Liver (tissue), 3 donors: Measurements from ENCODE around the gene PKMYT1.
A peak's percentile ranks its signal among the peaks of the same experiment; 100 is the strongest.

ENCODE experiments used
- EGR1 ChIP-seq, 2 donors: IDR thresholded peaks; 2 replicates each; pipeline ENCODE4 v1.6.1; 2016 to 2018; ENCODE audit warnings: antibody characterized with exemption in 2 of 2, low read depth in 2 of 2
- FOXA1 ChIP-seq: IDR thresholded peaks from 2 replicates; pipeline ENCODE4 v1.6.1; 2016; ENCODE audit warnings: antibody characterized with exemption
- GABPA ChIP-seq, 2 donors: IDR thresholded peaks in 1 of 2; conservative IDR thresholded peaks in 1 of 2; 2 replicates each; pipeline ENCODE4 v1.6.1; 2016; ENCODE audit warnings: antibody characterized with exemption in 2 of 2, mild to moderate bottlenecking in 1 of 2, moderate library complexity in 1 of 2
- HNF4A ChIP-seq, 2 donors: conservative IDR thresholded peaks; 2 replicates each; pipeline ENCODE4 v1.6.1; 2016; ENCODE audit warnings: antibody characterized with exemption in 2 of 2, mild to moderate bottlenecking in 2 of 2
- RAD21 ChIP-seq, 2 donors: IDR thresholded peaks; 2 replicates each; pipeline ENCODE4 v1.6.1; 2016; ENCODE audit warnings: antibody characterized with exemption in 2 of 2, mild to moderate bottlenecking in 2 of 2
- RXRA ChIP-seq, 2 donors: IDR thresholded peaks; 2 replicates each; pipeline ENCODE4 v1.6.1; 2017 to 2018; ENCODE audit warnings: antibody characterized with exemption in 2 of 2, mild to moderate bottlenecking in 1 of 2
- SP1 ChIP-seq: IDR thresholded peaks from 2 replicates; pipeline ENCODE4 v1.6.1; 2018; ENCODE audit warnings: antibody characterized with exemption, mild to moderate bottlenecking
- TAF1 ChIP-seq: conservative IDR thresholded peaks from 2 replicates; pipeline ENCODE4 v1.6.1; 2016; ENCODE audit warnings: antibody characterized with exemption, mild to moderate bottlenecking
- YY1 ChIP-seq: IDR thresholded peaks from 2 replicates; pipeline ENCODE4 v1.6.1; 2016; ENCODE audit warnings: antibody characterized with exemption, mild to moderate bottlenecking
- TF ChIP-seq, protein P1 (sequence below): fragments of 150-350 bp; IDR thresholded peaks from 2 replicates; pipeline ENCODE4 v1.5.1; 2017; ENCODE audit warnings: improper control_type of control experiment, low read depth, low read length; ENCODE audit not compliant: missing input control
- TF ChIP-seq, protein P2 (sequence below): IDR thresholded peaks from 2 replicates; pipeline ENCODE4 v1.6.1; 2016; ENCODE audit warnings: antibody characterized with exemption
- TF ChIP-seq, protein P3 (sequence below): IDR thresholded peaks from 2 replicates; pipeline ENCODE4 v1.6.1; 2016; ENCODE audit warnings: antibody characterized with exemption
- TF ChIP-seq, protein P4 (sequence below): IDR thresholded peaks from 2 replicates; pipeline ENCODE4 v1.6.1; 2016; ENCODE audit warnings: antibody characterized with exemption, mild to moderate bottlenecking
- TF ChIP-seq, protein P5 (sequence below): IDR thresholded peaks from 2 replicates; pipeline ENCODE4 v1.6.1; 2016; ENCODE audit warnings: antibody characterized with exemption
- donor health status: healthy.
- donor health status: healthy.

DNA sequence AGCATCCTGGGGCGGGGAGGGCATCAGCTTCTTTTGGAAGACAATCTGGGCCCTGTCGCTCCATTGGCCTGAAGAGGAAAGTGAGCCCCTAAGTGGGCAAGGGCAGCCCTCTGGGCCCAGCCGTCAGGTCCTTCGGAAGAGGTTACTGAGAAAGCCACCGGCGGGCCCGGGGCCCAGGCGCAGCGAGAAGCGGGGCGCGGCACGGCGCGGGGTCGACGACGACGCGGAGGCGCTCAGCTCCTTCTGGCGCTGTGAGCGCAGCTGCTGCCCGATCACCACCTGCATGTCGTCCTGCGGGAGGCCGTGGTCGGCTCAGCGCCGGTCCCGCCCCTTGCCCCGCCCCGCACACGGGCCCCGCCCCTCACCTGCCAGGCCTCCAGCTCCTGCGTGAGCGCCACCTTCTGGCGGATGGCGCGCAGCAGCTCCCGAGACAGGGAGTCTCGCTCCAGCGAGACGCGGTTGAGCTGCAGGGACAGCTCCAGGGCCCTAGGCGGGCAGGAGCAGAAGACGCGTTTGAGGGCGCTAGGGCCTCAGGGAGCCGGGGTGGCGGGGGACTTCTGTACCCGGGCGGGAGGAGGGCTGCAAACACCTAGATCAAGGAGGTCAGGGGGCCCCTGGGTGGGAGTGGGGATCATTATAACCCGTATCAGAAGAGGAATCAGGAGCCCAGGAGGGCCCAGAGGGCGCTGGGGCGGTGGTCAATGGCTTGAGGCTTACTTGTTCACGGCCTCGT is 47.9 kb upstream of the PKMYT1 start:
- TF ChIP-seq RXRA (IDR thresholded peaks at IDR 0.05), result no peak
- TF ChIP-seq, protein P1, sequence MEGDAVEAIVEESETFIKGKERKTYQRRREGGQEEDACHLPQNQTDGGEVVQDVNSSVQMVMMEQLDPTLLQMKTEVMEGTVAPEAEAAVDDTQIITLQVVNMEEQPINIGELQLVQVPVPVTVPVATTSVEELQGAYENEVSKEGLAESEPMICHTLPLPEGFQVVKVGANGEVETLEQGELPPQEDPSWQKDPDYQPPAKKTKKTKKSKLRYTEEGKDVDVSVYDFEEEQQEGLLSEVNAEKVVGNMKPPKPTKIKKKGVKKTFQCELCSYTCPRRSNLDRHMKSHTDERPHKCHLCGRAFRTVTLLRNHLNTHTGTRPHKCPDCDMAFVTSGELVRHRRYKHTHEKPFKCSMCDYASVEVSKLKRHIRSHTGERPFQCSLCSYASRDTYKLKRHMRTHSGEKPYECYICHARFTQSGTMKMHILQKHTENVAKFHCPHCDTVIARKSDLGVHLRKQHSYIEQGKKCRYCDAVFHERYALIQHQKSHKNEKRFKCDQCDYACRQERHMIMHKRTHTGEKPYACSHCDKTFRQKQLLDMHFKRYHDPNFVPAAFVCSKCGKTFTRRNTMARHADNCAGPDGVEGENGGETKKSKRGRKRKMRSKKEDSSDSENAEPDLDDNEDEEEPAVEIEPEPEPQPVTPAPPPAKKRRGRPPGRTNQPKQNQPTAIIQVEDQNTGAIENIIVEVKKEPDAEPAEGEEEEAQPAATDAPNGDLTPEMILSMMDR, result peak; percentile 72
- TF ChIP-seq YY1, result no peak
- TF ChIP-seq TAF1, result no peak
- TF ChIP-seq, protein P2, sequence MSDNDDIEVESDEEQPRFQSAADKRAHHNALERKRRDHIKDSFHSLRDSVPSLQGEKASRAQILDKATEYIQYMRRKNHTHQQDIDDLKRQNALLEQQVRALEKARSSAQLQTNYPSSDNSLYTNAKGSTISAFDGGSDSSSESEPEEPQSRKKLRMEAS, result no peak
- TF ChIP-seq HNF4A (conservative IDR thresholded peaks at IDR 0.05), result no peak
- TF ChIP-seq, protein P3, sequence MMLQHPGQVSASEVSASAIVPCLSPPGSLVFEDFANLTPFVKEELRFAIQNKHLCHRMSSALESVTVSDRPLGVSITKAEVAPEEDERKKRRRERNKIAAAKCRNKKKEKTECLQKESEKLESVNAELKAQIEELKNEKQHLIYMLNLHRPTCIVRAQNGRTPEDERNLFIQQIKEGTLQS, result no peak
- TF ChIP-seq, protein P4, sequence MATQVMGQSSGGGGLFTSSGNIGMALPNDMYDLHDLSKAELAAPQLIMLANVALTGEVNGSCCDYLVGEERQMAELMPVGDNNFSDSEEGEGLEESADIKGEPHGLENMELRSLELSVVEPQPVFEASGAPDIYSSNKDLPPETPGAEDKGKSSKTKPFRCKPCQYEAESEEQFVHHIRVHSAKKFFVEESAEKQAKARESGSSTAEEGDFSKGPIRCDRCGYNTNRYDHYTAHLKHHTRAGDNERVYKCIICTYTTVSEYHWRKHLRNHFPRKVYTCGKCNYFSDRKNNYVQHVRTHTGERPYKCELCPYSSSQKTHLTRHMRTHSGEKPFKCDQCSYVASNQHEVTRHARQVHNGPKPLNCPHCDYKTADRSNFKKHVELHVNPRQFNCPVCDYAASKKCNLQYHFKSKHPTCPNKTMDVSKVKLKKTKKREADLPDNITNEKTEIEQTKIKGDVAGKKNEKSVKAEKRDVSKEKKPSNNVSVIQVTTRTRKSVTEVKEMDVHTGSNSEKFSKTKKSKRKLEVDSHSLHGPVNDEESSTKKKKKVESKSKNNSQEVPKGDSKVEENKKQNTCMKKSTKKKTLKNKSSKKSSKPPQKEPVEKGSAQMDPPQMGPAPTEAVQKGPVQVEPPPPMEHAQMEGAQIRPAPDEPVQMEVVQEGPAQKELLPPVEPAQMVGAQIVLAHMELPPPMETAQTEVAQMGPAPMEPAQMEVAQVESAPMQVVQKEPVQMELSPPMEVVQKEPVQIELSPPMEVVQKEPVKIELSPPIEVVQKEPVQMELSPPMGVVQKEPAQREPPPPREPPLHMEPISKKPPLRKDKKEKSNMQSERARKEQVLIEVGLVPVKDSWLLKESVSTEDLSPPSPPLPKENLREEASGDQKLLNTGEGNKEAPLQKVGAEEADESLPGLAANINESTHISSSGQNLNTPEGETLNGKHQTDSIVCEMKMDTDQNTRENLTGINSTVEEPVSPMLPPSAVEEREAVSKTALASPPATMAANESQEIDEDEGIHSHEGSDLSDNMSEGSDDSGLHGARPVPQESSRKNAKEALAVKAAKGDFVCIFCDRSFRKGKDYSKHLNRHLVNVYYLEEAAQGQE, result no peak
- no peak for TF ChIP-seq EGR1 (IDR thresholded peaks at IDR 0.05; ENCODE audit: low read depth in 2 of 2)
- no peak for TF ChIP-seq FOXA1
- no peak for TF ChIP-seq GABPA (IDR thresholded peaks at IDR 0.05 in 1 of 2, conservative IDR thresholded peaks at IDR 0.05 in 1 of 2)
- peak; percentile 73 to 82 for TF ChIP-seq RAD21 (IDR thresholded peaks at IDR 0.05)
- TF ChIP-seq, protein P5, sequence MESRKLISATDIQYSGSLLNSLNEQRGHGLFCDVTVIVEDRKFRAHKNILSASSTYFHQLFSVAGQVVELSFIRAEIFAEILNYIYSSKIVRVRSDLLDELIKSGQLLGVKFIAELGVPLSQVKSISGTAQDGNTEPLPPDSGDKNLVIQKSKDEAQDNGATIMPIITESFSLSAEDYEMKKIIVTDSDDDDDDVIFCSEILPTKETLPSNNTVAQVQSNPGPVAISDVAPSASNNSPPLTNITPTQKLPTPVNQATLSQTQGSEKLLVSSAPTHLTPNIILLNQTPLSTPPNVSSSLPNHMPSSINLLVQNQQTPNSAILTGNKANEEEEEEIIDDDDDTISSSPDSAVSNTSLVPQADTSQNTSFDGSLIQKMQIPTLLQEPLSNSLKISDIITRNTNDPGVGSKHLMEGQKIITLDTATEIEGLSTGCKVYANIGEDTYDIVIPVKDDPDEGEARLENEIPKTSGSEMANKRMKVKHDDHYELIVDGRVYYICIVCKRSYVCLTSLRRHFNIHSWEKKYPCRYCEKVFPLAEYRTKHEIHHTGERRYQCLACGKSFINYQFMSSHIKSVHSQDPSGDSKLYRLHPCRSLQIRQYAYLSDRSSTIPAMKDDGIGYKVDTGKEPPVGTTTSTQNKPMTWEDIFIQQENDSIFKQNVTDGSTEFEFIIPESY, result no peak
- TF ChIP-seq SP1, result peak; percentile 32
